Ramos (cell line): ENCODE data around the gene SHISAL2A.

ENCODE experiments used
- in situ Hi-C: fragments of 300-500 bp; cut with MboI; formaldehyde crosslinking; loops from one replicate; pipeline ENCODE4 v1.14.3; 2022; ENCODE audit warnings: low sequenced_read_pairs; ENCODE audit not compliant: unreplicated experiment

The SHISAL2A gene

DNA sequence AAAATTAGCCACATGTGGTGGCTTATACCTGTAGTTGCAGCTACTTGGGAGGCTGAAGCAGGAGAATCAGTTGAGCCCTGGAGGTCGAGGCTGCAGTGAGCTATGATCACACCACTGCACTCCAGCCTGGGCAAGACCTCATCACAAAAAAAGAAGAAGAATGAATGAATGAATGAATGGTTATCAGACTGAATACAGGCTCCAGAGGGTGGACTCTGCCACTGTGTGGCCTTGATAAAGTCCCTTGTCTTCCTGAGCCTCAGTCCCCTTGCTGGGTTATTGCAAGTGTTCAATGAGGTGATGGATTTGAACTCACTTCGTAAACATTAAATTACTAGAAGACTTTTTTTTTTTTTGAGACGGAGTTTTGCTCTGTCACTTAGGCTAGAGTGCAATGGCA lies 24.7 kb downstream of the SHISAL2A start:
- in situ Hi-C loops: loop anchor here (25.0 kb wide), 1 partner anchor 245 kb away; the partner anchor contains the start of genes ORC1 and PRPF38A

DNA sequence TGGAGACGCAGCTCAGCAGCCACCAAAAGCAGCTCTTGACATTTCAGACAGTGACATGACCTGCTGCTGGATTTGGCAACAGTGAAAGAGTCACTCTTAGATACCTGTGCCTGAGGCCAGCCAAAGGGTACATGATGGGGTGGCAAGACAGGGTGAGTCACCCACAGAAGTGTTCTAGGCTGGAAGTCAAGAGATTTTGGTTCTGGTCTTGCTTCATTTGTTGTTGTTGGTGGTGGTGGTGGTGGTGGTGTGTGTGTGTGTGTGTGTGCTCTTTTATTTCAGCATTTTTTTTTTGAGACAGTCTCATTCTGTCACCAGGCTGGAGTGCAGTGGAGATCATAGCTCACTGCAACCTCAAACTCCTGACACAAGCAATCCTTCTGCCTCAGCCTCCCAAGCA lies 25.8 kb downstream of the SHISAL2A start:
- in situ Hi-C loops: loop anchor here (25.0 kb wide), 1 partner anchor 246 kb away; the partner anchor contains the start of genes ORC1 and PRPF38A

DNA sequence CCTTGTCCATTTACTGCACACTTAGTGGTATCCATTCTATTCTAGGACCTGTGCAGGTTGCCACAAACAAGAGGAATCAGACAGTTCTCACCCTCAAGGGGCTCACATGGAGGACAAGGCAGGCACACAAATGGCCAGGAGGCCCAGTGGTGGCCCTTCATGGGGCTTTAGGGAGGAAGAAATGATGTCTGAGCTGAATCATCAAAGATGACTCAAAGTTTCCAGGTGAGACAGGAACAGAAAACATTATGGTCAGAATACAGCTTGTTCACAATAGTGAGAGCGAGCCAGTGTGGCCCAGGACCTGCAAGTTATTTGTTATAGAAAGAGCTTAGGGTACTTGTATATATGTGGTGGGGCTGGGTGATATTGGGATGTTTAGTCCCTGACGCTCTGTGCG lies 26.4 kb downstream of the SHISAL2A start:
- in situ Hi-C loops: loop anchor here (25.0 kb wide), 1 partner anchor 247 kb away; the partner anchor contains the start of genes ORC1 and PRPF38A

DNA sequence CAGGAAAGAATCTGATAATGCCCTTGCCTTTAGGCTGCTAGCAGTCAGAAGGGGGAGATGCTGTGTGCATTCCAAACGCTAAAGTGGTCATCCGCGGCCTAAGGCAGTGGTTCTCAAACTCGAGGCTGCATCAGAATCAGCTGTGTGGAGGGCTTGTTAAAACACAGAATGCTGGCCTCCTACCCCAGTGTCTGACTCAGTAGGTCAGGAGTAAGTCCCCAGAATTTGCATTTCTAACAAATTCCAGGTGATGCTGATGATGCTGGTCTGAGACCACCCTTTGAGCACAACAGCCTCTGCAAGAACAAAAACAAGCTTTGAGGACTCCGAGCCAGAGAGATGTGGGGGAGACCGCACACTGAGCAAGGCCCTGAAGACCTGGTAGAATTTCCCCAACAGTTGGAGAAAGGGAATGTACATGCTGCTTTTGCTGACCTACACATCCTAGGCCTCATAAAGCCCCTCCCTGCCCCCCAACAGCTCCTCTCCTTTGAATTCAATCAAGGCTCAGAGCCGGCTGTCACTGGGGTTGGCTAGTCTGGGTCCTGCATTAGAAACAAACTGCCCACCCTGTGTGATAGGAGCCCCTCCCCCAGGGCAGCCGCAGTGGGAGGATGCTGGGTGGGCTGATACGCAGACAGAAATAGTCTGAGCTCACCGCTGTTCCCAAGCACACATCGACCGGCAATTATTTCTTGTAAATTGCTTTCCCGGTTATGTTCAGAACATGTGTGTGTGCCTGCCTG lies 27.1 kb downstream of the SHISAL2A start:
- in situ Hi-C loops: loop anchor here (25.0 kb wide), 1 partner anchor 248 kb away; the partner anchor contains the start of genes ORC1 and PRPF38A

DNA sequence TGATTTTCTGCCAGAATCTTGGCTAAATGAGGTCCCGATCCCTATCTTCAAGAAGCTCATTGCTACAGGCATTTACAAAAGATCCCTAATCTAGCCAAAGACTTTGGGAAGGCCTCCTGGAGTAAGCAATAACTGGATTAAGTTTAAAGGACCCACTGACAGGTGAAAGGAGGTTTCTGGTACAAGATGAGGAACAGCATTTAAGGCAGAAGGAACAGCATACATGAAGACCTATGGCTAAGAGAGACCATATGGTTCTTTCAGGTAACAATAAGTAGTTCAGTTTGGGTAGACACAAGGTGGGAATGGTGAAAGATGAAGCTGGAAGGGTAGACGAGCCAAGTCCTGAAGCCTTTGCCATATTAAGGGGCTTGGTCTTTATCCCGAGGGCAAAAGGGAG lies 27.8 kb downstream of the SHISAL2A start:
- in situ Hi-C loops: loop anchor here (25.0 kb wide), 1 partner anchor 249 kb away; the partner anchor contains the start of genes ORC1 and PRPF38A

DNA sequence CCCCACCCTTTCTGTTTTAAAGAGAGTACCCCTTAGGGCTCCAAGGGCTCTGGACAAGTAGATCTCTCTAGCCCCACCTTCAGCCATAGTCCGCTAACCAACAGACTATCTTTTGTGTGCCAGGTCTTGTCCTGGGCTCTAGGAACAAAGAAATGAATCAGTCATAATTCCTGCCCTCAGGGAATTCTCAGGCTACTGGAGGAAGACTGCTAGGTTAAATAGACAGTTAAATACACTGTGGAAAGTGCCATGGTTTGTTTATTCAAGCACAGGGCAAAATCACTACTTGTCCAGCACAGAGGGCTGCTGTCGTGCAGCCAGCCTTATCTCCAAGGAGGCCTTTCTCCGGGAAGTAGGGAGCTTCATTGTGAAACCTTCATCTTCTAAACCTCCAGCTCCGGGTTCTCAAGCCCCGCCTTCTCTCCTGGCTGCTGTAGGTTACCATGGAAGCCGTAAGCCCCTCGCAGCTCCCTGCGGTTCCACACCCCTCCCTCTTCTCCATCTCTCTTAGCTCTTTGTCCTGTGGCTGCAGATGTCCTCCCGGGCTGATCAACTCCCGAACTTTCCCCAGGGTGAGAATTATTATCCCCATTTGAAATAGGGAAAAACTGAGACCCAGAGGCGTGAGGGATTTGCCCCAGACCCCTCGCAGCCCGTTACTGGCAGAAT lies 29.8 kb downstream of the SHISAL2A start:
- in situ Hi-C loops: loop anchor here (25.0 kb wide), 1 partner anchor 250 kb away; the partner anchor contains the start of genes ORC1 and PRPF38A

GRCh38 chr1:52663716-52664115 lies 30.7 kb downstream of the SHISAL2A start:
- in situ Hi-C loops: loop anchor here (25.0 kb wide), 1 partner anchor 251 kb away; the partner anchor contains the start of genes ORC1 and PRPF38A

DNA sequence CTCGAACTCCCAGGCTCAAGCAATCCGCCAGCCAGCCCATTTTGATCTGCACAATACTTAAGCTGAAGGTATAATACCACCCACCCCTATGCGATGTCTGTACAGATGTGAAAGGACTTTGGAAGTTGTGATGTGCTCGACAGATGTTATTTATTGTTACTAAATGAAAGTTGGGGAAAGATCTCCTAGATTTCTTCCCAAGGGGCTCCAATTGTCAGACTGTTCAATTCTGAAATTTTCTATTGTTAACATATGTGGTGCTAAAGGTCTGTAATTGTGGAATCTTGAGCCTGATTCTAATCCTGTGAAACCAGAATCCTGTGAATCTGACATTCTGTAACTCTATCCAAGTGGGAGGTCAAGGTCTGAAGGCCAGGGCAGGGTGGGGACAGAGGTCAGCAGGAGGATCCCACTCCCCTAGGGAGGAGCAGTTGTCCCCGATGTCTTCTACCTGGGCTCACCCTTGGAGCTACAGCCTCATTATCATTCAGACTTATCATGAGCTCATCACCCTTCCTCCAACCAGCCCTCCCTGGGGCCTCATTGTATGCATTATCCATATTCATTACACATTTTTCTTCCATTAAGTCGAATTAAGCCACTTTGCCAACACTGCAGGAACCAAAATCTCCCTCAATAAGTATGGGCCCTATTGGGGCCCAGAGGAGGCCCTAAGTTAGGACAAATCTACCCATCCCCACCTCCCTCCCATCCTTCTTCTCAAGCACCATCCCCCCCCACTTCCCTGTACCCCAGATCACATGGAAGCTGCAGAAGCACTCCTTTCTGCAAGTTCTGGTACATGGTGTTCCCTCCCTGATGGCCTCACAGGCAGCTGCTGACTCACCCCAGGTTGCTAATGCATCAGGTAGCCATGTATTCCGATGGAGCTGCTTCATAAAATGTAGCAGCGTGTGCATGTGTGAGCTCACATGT lies 32.3 kb downstream of the SHISAL2A start:
- in situ Hi-C loops: loop anchor here (25.0 kb wide), 1 partner anchor 253 kb away; the partner anchor contains the start of genes ORC1 and PRPF38A

DNA sequence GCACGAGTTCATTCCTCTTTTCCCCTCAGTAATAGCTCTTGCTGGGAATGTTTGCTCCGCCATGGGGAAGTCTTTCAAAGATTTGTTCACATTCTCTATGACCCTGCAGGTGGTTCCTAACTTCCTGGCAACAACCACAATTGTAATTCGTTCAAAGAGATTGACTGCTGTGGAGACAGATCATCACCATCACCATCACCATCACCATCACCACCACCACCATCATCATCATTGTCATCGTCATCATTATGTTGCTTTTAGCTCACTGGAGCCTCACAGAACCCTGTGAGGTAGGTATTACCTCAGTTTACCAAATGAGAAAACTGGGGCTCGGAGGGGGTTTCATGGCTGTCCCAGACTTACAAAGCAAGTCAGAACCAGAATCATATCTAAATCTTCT lies 34.3 kb downstream of the SHISAL2A start:
- in situ Hi-C loops: loop anchor here (25.0 kb wide), 1 partner anchor 255 kb away; the partner anchor contains the start of genes ORC1 and PRPF38A

GRCh38 chr1:52667984-52668383 lies 35.0 kb downstream of the SHISAL2A start:
- in situ Hi-C loops: loop anchor here (25.0 kb wide), 1 partner anchor 256 kb away; the partner anchor contains the start of genes ORC1 and PRPF38A

DNA sequence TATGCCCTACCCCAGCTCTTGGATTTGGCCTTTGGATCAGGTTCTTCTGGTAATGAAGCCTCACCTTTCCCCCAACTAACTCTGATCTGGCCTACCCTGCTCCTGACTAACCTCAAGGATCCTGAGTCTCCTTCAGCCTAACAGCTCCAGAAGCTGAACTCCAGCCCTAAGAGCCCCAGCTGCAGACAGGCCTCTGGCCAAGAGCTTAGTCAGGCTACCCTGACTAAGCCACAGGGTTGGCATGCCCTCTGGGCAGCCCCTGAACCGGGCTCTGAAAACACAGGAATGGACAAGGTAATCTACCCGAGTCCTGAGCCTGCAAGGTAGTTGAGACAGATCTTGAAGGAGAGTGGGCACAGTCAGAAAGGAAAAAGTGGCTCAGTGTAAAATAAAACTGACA lies 35.7 kb downstream of the SHISAL2A start:
- in situ Hi-C loops: loop anchor here (25.0 kb wide), 1 partner anchor 256 kb away; the partner anchor contains the start of genes ORC1 and PRPF38A

DNA sequence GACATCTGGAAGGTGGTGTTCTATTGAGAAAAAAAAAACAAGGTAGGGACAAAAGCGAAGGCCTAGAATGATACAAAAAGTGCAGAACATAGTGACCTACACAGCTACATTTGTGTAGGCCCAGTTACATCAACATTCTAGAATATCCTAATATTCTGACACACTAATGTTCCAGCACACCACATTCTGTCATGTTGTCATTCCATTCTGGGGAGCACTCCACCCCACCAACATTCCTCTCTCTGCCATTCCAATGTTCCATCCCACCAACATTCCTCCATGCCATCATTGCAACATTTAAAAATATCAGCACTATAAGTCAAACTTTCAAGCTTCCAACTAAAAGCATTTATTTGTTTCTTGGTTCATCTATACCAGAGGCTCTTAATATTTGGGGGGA lies 36.7 kb downstream of the SHISAL2A start:
- in situ Hi-C loops: loop anchor here (25.0 kb wide), 1 partner anchor 257 kb away; the partner anchor contains the start of genes ORC1 and PRPF38A

DNA sequence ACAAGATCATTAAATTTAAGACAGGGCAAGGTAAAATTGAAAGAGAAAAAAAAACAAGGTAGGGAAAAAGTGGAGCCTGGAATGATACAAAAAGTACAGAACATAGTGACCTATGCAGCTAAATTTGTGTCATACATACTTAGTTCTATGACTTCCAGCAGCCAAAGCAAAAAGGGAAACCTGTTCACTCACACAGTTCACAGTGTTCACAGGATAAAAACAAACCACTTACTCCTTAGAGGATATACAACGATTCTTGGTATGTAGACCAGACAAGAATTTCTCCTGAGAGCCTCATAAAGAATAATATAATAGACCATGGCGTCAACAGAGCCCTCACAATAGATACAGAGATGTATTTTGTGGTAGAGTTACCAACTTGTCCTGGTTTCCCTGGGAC lies 37.6 kb downstream of the SHISAL2A start:
- in situ Hi-C loops: loop anchor here (25.0 kb wide), 1 partner anchor 258 kb away; the partner anchor contains the start of genes ORC1 and PRPF38A

DNA sequence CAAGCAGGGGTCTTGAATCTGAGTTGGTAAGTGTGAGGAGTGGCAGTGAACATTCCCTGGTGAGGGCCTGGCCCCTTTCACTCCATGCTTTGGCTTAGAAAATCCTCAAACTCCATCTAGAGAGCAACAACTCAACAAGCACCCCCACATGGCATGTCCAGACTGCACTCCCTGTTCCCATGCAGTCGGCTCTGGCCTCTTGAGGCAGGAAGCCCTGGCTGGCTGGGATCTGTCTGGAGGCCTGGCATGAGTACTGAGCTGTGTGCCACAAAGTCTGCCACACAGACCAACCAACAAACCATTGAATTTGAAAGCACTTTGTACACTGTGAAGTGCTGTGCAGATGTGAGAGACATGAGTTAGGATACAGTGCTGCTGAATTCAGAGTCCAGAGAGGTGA lies 40.0 kb downstream of the SHISAL2A start:
- in situ Hi-C loops: loop anchor here (25.0 kb wide), 1 partner anchor 261 kb away; the partner anchor contains the start of genes ORC1 and PRPF38A

DNA sequence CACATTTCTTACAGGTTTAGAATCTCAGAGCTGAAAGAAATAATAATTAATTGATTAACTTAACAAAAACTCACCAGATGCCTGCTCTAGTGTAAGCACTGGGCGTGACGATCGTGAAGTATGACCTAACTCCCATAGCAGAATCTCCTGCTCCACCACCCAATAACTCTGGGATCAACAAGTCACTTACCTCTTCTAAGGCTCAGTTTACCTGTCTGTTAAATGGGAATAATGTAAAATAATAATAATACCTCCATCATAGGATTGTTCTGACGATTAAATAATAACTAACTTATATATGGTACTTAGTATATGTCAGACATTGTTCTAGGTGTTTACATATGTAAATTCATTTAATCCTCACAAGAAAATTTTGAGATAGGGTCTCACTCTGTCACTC lies 40.5 kb downstream of the SHISAL2A start:
- in situ Hi-C loops: loop anchor here (25.0 kb wide), 1 partner anchor 261 kb away; the partner anchor contains the start of genes ORC1 and PRPF38A

- in situ Hi-C loops: loop anchor here (25.0 kb wide), 2 partner anchors 262 to 787 kb away; partner anchors contain the start of genes NRDC, ORC1 and PRPF38A
Measured at GRCh38 chr1:52674497-52675384, 41.8 kb downstream of the SHISAL2A start.

DNA sequence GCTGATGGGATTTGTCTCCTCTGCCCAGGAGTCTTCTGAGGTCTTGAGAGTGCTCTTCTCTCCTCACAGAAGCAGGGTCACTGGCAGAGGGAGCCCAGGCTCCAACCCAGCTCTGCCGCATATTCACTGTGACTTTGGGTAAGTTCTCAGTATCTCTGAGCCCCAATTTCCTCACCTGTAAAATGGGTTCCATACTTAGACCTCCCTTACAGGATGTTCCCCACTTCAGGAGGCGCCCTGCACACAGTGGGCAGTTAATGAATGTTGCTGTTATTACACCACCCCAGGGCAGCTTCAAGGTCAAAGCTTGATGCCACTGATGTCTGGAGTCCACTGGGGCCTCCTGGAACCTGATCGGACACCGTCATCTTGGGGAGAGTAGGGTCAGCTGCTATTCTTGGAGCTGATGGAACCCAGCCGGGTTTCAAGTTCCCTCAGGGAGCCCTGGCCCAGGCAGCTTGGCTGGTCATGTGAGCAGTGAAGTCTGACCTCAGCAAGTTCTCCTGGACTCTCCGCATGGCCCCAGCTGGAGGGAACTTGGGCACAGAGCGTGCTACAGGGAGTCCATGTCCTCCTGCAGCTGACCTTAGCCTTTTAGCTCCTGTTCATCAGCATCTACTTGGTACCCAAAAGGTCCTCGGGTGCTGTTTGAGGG lies 43.4 kb downstream of the SHISAL2A start:
- in situ Hi-C loops: loop anchor here (25.0 kb wide), 1 partner anchor 789 kb away; the partner anchor contains the start of gene NRDC
